Loucy (cell line): ENCODE data around the gene RBM28.
"Not testable (repeated sequence)": the region's sequence is repeated elsewhere in the genome, so short reads cannot be mapped to it uniquely, and the experiment has no call there.

ENCODE experiments used
- H2AFZ ChIP-seq: fragments of 200-600 bp; sonication (generic); 2 replicates; pipeline ENCODE4 v1.6.0; 2016; ENCODE audit warnings: antibody characterized with exemption, mild to moderate bottlenecking, low read length, moderate library complexity
- H3F3A ChIP-seq: fragments of 200-600 bp; 2 replicates; pipeline ENCODE4 v1.6.0; 2016; ENCODE audit warnings: antibody characterized with exemption, low read depth, mild to moderate bottlenecking
- H3K27me3 ChIP-seq: fragments of 200-600 bp; sonication (generic); 2 replicates; pipeline ENCODE4 v1.6.1; 2014; ENCODE audit warnings: low read length, mild to moderate bottlenecking; ENCODE audit not compliant: insufficient read depth, poor library complexity, severe bottlenecking
- H3K36me3 ChIP-seq: fragments of 200-600 bp; sonication (generic); 2 replicates; pipeline ENCODE4 v1.6.1; 2016; ENCODE audit warnings: low read length; ENCODE audit not compliant: insufficient read depth
- H3K4me1 ChIP-seq: fragments of 200-600 bp; sonication (generic); 2 replicates; pipeline ENCODE4 v1.5.1; 2014; ENCODE audit warnings: low read length, mild to moderate bottlenecking; ENCODE audit not compliant: insufficient read depth, poor library complexity, severe bottlenecking
- H3K4me2 ChIP-seq: fragments of 200-600 bp; sonication (generic); 2 replicates; pipeline ENCODE4 v1.6.0; 2014; ENCODE audit warnings: antibody characterized with exemption, low read length, low read depth, mild to moderate bottlenecking; ENCODE audit not compliant: poor library complexity, severe bottlenecking
- H3K4me3 ChIP-seq: fragments of 200-600 bp; sonication (generic); 2 replicates; pipeline ENCODE4 v1.5.1; 2014; ENCODE audit warnings: low read length, mild to moderate bottlenecking, mixed read lengths; ENCODE audit not compliant: poor library complexity, severe bottlenecking
- H3K79me2 ChIP-seq: fragments of 200-600 bp; sonication (generic); 2 replicates; pipeline ENCODE4 v1.6.1; 2014; ENCODE audit warnings: low read length; ENCODE audit not compliant: insufficient read depth
- H3K9ac ChIP-seq: fragments of 200-600 bp; sonication (generic); 2 replicates; pipeline ENCODE4 v1.6.0; 2014; ENCODE audit warnings: mild to moderate bottlenecking, low read depth, low read length, moderate library complexity; ENCODE audit not compliant: poor library complexity, severe bottlenecking
- H3K9me2 ChIP-seq: fragments of 200-600 bp; sonication (generic); replicated peaks from 2 replicates; pipeline ENCODE4 v1.6.1; 2016; ENCODE audit warnings: low read depth, low read length, mixed read lengths
- H3K9me3 ChIP-seq: fragments of 200-600 bp; sonication (generic); 2 replicates; pipeline ENCODE4 v1.6.1; 2014; ENCODE audit warnings: mild to moderate bottlenecking, antibody characterized with exemption, low read length, low read depth; ENCODE audit not compliant: insufficient read depth
- H4K20me1 ChIP-seq: fragments of 200-600 bp; sonication (generic); 2 replicates; pipeline ENCODE4 v1.6.0; 2014; ENCODE audit warnings: antibody characterized with exemption, low read length, mild to moderate bottlenecking; ENCODE audit not compliant: insufficient read depth, poor library complexity, severe bottlenecking
- CTCF ChIP-seq: fragments of 200-600 bp; sonication (generic); conservative IDR thresholded peaks from 2 replicates; pipeline ENCODE4 v1.5.1; 2014; ENCODE audit warnings: mild to moderate bottlenecking, antibody characterized with exemption, low read length
- EZH2phosphoT487 ChIP-seq: fragments of 200-600 bp; IDR thresholded peaks from 2 replicates; pipeline ENCODE4 v1.6.1; 2018; ENCODE audit warnings: antibody characterized with exemption, mild to moderate bottlenecking, moderate library complexity, borderline replicate concordance

Gene RBM28

GRCh38 chr7:128299109-128299607 lies 44.5 kb downstream of the RBM28 start:
- Histone ChIP-seq H3K9ac (no peak overlapping the region), H3K79me2 (no peaks in the 10 kb centered on the region), H2AFZ (no peak overlapping the region), H3K36me3 (peaks cover under 1% of the 10 kb centered on the region; the same call in 1 of the 2 replicates), H3K4me3 (no peak overlapping the region), H4K20me1 (no peaks in the 10 kb centered on the region), H3F3A (no peaks in the 10 kb centered on the region), H3K4me1 (peaks cover 5% of the 10 kb centered on the region), H3K9me3 (no peaks in the 10 kb centered on the region), H3K4me2 (no peak overlapping the region), H3K9me2 (no peaks in the 10 kb centered on the region), H3K27me3 (no peaks in the 10 kb centered on the region)
- TF ChIP-seq CTCF (no peak), EZH2phosphoT487 (no peak)

- H3K27me3 ChIP-seq, H4K20me1 ChIP-seq, H3K36me3 ChIP-seq, H3K9me2 ChIP-seq, H3F3A ChIP-seq, H3K9me3 ChIP-seq, H3K4me3 ChIP-seq, H2AFZ ChIP-seq, H3K4me1 ChIP-seq, H3K9ac ChIP-seq, H3K4me2 ChIP-seq, H3K79me2 ChIP-seq: not testable (repeated sequence)
Measured at GRCh38 chr7:128298004-128298403, 45.7 kb downstream of the RBM28 start.

GRCh38 chr7:128287556-128287955 lies 56.2 kb downstream of the RBM28 start:
- no peaks in the 10 kb centered on the region for H3K79me2 ChIP-seq
- no peaks in the 10 kb centered on the region for H3K9me2 ChIP-seq
- H3K4me1 ChIP-seq = no peaks in the 10 kb centered on the region
- TF ChIP-seq EZH2phosphoT487 (no peak), CTCF (no peak)
- H3K4me2 ChIP-seq = no peak overlapping the region
- H2AFZ ChIP-seq = no peak overlapping the region
- H3K9ac ChIP-seq = no peak overlapping the region
- no peaks in the 10 kb centered on the region; the same call in 1 of the 2 replicates for H3K36me3 ChIP-seq
- no peaks in the 10 kb centered on the region for H3F3A ChIP-seq
- H3K4me3 ChIP-seq = no peak overlapping the region
- H3K9me3 ChIP-seq = no peaks in the 10 kb centered on the region
- H3K27me3 ChIP-seq = no peaks in the 10 kb centered on the region
- H4K20me1 ChIP-seq = no peaks in the 10 kb centered on the region

GRCh38 chr7:128284102-128284501 lies 59.6 kb downstream of the RBM28 start:
- no peak for TF ChIP-seq CTCF
- TF ChIP-seq EZH2phosphoT487 = no peak
- no peaks in the 10 kb centered on the region for H3K79me2 ChIP-seq

More at GRCh38 chr7:128284102-128284501, 59.6 kb downstream of the RBM28 start:
- Histone ChIP-seq H3K9me3 (peaks cover 4% of the 10 kb centered on the region; the same call in 1 of the 2 replicates), H3K4me2 (no peak overlapping the region), H3K4me1 (no peaks in the 10 kb centered on the region), H4K20me1 (no peaks in the 10 kb centered on the region), H3K9me2 (no peaks in the 10 kb centered on the region), H3K9ac (no peak overlapping the region), H3K4me3 (no peak overlapping the region), H2AFZ (no peak overlapping the region), H3K27me3 (no peaks in the 10 kb centered on the region), H3F3A (no peaks in the 10 kb centered on the region), H3K36me3 (no peaks in the 10 kb centered on the region; the same call in 1 of the 2 replicates)
